ENCODE measurements around the gene FHL3.

FHL3 gene

DNA sequence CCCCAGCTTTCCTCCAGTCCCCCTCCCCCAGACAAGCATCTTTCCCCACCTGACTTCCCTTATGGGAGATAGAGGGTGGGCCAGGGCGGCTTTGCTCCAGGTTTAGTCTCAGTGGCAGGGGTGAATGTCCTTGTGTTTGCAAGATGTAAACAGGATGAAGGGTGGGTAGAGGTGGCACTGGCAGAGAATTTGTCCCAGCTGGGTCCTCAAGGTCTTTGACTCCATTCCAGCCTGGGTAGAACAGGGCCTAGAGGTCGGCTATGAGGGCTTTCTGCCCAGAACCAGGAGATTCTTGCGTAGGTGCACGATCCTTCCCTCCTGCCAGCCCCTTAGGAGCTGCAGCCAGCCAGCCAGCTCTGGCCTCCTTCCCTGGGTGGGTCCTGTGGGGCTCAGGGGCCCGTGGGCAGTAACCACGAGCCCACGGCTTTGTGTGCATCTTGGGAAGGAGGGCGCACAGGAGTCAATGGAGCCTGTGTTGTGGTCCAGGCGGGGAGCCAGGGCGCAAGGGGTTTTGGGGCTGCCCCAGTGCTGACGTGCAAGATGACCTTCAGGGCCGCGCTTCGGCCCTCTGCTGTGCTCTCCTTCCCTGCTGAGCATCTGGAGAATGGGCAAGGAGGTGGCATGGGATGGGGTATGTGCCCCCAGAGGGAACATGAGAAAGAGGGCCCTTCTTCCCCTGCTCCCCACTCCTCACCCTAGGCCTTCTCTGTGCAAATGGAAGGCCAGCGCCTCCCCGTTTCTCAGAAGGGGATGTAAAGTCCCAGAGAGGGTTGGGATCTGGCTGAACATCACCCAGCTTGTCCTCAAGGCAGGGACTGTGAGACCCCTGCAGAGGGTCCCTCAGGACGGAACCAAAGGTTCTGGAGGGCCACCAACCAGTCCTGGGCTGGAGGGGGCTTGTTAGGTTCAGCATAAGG is 25.5 kb upstream of the FHL3 start:
- Histone ChIP-seq H3K27me3 (ENCODE audit: control insufficient read depth in 1 of 2, insufficient read depth in 2 of 2, low read length in 2 of 2) (peaks cover 0 to 4% of the 10 kb centered on the region in 2 donors), H3K36me3 (ENCODE audit: control insufficient read depth in 2 of 2, insufficient read depth in 2 of 2, low read length in 2 of 2) (peaks cover 2 to 4% of the 10 kb centered on the region in 2 donors), H3K9ac (ENCODE audit: low read length in 2 of 2) (peak overlapping the region in 1 of 2 donors; percentile 14), H3K9me3 (ENCODE audit: control insufficient read depth in 2 of 2, low read length in 2 of 2) (no peaks in the 10 kb centered on the region), H3K4me3 (ENCODE audit: low read length in 2 of 2) (no peak overlapping the region), H3K27ac (ENCODE audit: low read length) (no peak overlapping the region), H3K4me1 (ENCODE audit: control insufficient read depth, insufficient read depth, low read length) (peaks cover 22% of the 10 kb centered on the region)

DNA sequence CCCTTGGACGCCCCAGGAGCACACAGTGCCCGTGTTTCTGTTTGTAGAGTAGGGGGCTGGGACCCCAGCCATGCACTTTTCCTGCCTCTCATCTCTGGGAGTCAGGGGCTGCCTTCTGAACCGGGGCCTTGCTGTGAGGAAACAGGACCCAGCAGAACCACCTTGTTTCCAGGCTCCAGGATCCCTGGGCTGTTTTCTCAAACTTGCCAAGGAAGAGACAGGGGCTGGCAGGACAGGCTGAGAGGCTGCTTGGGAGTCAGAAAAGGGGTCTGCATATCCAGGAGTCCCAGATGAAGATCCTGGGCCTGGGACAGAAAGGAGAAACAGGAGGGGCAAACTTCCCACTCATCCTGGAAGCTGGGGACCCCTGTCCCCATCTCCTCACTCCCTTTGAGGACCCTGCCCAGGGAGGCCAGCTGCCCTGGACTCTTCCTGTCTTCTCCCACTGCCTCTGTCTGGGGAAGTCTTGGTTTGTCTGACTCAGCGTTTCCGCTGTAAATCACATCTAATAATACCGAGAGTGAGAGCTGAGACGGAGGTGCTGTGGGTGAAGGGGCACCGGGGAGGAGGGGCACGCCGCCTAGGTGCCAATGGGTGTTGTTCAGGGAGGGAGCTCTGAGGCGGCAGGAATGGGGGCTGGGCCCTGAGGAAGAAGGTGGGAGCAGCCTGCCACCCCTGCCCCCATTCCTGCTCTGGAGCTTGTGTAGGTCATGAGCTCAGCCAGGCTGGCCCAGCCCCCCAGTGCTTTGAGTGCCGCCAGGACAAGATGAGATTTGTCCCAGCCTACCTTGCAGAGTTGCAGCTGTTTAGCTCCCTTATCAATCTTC is 24.6 kb upstream of the FHL3 start:
- Histone ChIP-seq H3K9me3 (ENCODE audit: control insufficient read depth in 2 of 2, low read length in 2 of 2) (no peaks in the 10 kb centered on the region), H3K9ac (ENCODE audit: low read length in 2 of 2) (peak overlapping the region; percentile 14 to 36), H3K4me1 (ENCODE audit: control insufficient read depth, insufficient read depth, low read length) (peaks cover 22% of the 10 kb centered on the region), H3K4me3 (ENCODE audit: low read length in 2 of 2) (peak overlapping the region in 1 of 2 donors; percentile 54), H3K36me3 (ENCODE audit: control insufficient read depth in 2 of 2, insufficient read depth in 2 of 2, low read length in 2 of 2) (peaks cover 12 to 13% of the 10 kb centered on the region in 2 donors), H3K27me3 (ENCODE audit: control insufficient read depth in 1 of 2, insufficient read depth in 2 of 2, low read length in 2 of 2) (peaks cover 0 to 2% of the 10 kb centered on the region in 2 donors), H3K27ac (ENCODE audit: low read length) (no peak overlapping the region)

DNA sequence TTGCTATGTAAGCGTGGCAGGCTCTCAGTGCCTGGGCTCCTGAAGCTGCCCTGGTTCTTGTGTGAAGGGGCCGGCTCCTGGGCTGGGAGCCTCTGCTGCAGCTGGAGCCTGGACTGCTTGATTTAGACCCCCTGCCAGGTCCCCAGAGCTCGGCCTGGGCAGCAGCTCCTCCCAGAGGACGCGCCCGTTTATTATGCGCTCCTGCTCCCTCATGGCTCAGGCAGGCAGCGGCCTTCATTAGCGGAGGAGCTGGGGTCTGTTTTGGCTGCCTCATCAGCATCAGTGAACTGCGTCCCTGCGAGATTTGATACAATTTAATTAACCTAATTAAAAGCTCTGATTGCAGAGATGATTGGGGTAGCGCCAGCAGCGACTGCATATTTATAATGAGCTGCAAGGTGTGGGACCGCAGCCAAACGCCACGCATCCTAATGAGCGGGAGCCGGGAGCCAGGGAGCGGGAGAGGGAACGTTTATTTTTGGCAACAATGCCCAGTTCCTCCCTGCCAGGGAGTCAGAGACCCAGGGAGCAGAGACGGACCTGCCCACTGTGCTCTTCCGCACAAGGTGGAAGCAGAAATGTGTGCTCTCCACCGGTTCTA is 23.9 kb upstream of the FHL3 start:
- peaks cover 22% of the 10 kb centered on the region for H3K4me1 ChIP-seq (ENCODE audit: control insufficient read depth, insufficient read depth, low read length)
- peak overlapping the region; percentile 16 to 54 for H3K4me3 ChIP-seq (ENCODE audit: low read length in 2 of 2)
- H3K27ac ChIP-seq (ENCODE audit: low read length): no peak overlapping the region
- H3K27me3 ChIP-seq (ENCODE audit: control insufficient read depth in 1 of 2, insufficient read depth in 2 of 2, low read length in 2 of 2): no peaks in the 10 kb centered on the region
- H3K9me3 ChIP-seq (ENCODE audit: control insufficient read depth in 2 of 2, low read length in 2 of 2): no peaks in the 10 kb centered on the region
- H3K9ac ChIP-seq (ENCODE audit: low read length in 2 of 2): peak overlapping the region in 1 of 2 donors; percentile 36
- H3K36me3 ChIP-seq (ENCODE audit: control insufficient read depth in 2 of 2, insufficient read depth in 2 of 2, low read length in 2 of 2): peaks cover 14 to 18% of the 10 kb centered on the region in 2 donors

DNA sequence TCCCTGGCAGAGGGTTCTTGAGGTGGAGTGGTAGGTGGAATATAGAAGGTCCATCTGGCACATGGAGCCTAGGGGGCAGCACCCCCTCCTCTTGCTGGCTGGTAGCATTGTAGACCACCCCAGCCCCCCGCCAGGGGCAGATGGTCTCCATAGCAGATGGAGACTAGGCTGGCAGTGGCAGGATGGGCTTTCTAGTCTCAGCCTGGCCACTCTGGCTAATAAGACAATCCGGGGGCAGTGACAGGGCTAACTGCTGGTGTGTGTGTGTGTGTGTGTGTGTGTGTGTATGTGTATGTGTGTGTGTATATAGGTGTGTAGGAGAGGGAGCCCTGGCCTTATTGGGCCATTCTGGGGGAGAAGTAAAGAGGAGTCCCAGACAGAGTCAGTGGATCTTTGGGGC is 23.4 kb upstream of the FHL3 start:
- Histone ChIP-seq H3K9ac (ENCODE audit: low read length in 2 of 2) (no peak overlapping the region), H3K9me3 (ENCODE audit: control insufficient read depth in 2 of 2, low read length in 2 of 2) (no peaks in the 10 kb centered on the region), H3K4me3 (ENCODE audit: low read length in 2 of 2) (peak overlapping the region in 1 of 2 donors; percentile 54), H3K27ac (ENCODE audit: low read length) (no peak overlapping the region), H3K27me3 (ENCODE audit: control insufficient read depth in 1 of 2, insufficient read depth in 2 of 2, low read length in 2 of 2) (no peaks in the 10 kb centered on the region), H3K4me1 (ENCODE audit: control insufficient read depth, insufficient read depth, low read length) (peaks cover 22% of the 10 kb centered on the region), H3K36me3 (ENCODE audit: control insufficient read depth in 2 of 2, insufficient read depth in 2 of 2, low read length in 2 of 2) (peaks cover 17 to 23% of the 10 kb centered on the region in 2 donors)

DNA sequence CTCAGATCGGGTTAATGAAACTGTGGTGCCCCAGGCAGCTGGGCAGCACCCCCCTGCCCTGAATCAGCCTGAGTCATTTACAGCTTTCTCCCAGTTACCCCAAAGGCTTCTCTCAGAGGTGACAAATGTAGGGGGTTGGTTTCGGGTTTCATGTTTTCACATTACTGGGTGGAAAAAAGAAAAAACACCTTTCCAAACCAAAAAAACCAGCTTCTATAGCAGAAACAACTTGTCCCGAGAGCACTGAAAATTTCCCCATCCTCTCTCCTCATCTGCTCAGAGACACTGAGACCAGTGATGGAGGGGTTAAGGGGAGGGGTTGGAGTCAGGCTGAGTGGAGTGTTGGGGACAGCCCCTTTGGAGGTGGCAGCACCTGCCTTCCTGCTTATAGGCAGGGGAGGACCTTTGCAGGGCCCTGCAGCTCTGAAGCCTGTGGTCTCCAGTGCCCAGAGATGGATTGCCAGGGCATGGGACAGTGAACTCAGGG is 22.8 kb upstream of the FHL3 start:
- Histone ChIP-seq H3K4me1 (ENCODE audit: control insufficient read depth, insufficient read depth, low read length) (peaks cover 22% of the 10 kb centered on the region), H3K4me3 (ENCODE audit: low read length in 2 of 2) (no peak overlapping the region), H3K36me3 (ENCODE audit: control insufficient read depth in 2 of 2, insufficient read depth in 2 of 2, low read length in 2 of 2) (peaks cover 22 to 27% of the 10 kb centered on the region in 2 donors), H3K27ac (ENCODE audit: low read length) (no peak overlapping the region), H3K27me3 (ENCODE audit: control insufficient read depth in 1 of 2, insufficient read depth in 2 of 2, low read length in 2 of 2) (no peaks in the 10 kb centered on the region), H3K9ac (ENCODE audit: low read length in 2 of 2) (no peak overlapping the region), H3K9me3 (ENCODE audit: control insufficient read depth in 2 of 2, low read length in 2 of 2) (no peaks in the 10 kb centered on the region)

DNA sequence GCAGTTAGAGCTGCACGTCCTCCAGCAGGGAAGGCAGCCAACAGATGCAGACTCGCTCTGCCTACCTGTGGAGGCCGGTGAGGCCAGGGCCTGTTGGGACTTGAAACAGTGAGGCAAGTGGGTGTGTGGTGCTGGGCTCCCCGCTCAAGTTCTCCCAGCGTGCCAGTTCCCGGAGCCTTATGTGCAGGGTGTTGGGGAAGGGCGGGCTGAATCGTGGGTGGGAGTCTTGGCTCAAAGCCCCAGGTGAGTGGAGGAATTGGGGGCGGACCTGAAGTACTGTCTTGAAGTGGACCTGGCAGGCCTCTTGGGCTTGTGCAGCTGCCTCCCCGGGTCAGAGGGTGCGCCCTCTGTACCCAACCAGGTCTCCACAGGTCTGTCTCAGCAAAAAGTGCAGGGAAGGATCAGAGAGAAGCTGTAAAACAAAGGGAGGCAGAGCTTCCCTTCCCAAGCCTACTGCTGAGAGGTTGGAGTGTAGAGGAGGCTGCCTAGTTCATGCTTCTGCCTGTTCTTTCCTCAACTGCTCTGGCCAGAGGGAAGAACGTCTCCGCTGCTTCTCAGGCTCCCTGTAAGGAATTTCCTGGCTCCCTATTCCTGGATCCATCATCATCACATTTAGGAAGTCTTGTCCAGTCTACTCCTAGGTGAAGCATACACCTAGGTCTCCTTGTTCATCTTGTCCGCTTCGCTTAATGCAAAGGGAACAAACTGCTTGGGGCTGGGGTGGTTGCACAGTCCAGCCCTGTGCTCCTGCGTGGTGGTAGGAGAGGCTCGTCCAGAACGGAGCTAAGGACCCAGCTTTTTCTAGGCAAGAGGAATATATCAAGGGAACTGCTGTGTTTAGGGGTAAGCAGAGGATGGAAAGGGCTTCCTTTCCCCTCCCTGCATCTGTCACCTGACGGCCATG is 22.1 kb upstream of the FHL3 start:
- peaks cover 22% of the 10 kb centered on the region for H3K4me1 ChIP-seq (ENCODE audit: control insufficient read depth, insufficient read depth, low read length)
- H3K4me3 ChIP-seq (ENCODE audit: low read length in 2 of 2): no peak overlapping the region
- H3K36me3 ChIP-seq (ENCODE audit: control insufficient read depth in 2 of 2, insufficient read depth in 2 of 2, low read length in 2 of 2): peaks cover 26 to 34% of the 10 kb centered on the region in 2 donors
- H3K9ac ChIP-seq (ENCODE audit: low read length in 2 of 2): no peak overlapping the region
- no peaks in the 10 kb centered on the region for H3K9me3 ChIP-seq (ENCODE audit: control insufficient read depth in 2 of 2, low read length in 2 of 2)
- H3K27ac ChIP-seq (ENCODE audit: low read length): no peak overlapping the region
- H3K27me3 ChIP-seq (ENCODE audit: control insufficient read depth in 1 of 2, insufficient read depth in 2 of 2, low read length in 2 of 2): no peaks in the 10 kb centered on the region

DNA sequence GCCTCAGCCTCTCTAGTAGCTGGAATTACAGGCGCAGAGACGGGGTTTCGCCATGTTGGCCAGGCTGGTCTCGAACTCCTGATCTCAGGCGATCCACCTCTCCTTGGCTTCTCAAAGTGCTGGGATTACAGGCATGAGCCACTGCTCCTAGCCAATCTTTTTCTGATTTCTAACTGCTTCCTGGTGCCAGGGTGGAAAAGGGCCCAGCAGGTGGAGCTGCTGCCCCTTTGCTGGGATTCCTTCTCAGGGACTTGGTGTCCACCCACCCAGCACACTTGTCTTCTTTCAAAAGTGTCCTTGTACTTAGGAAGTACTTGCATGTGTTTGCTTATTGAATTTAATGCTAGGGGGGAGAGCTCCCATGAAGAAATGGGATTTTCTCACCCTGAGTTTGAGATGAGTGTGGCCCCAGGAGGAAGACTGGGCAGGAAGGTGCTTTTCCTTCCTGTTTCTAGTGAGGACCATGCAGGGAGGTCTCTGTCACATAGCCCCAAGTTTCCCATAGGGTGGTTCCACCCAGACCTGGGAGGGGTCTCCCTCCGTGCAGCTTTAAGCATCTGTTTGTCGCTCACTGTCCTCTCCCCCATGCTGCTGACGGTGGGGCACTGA is 21.4 kb upstream of the FHL3 start:
- Histone ChIP-seq H3K36me3 (ENCODE audit: control insufficient read depth in 2 of 2, insufficient read depth in 2 of 2, low read length in 2 of 2) (peaks cover 29 to 36% of the 10 kb centered on the region in 2 donors), H3K9ac (ENCODE audit: low read length in 2 of 2) (no peak overlapping the region), H3K27me3 (ENCODE audit: control insufficient read depth in 1 of 2, insufficient read depth in 2 of 2, low read length in 2 of 2) (no peaks in the 10 kb centered on the region), H3K4me3 (ENCODE audit: low read length in 2 of 2) (no peak overlapping the region), H3K27ac (ENCODE audit: low read length) (no peak overlapping the region), H3K4me1 (ENCODE audit: control insufficient read depth, insufficient read depth, low read length) (peaks cover 22% of the 10 kb centered on the region), H3K9me3 (ENCODE audit: control insufficient read depth in 2 of 2, low read length in 2 of 2) (no peaks in the 10 kb centered on the region)

DNA sequence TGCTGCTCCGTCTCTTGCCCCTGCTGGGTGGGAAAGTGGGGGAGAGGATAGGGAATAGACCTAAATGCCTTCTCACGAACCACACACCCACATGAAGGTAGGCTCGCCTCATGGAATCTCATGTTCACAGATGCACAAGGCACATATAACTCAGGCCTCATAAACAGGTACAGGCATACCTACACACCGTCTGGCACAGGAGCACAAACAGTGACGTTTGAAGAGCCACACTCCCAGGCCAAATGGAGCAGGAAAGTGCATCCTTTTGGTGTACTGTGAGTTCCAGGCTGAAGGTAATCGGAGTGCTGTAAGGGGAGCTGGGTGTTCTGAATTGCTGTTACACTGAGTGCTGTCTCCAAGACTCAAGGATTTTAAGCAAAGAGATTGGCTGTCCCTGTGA is 20.4 kb upstream of the FHL3 start:
- Histone ChIP-seq H3K4me1 (ENCODE audit: control insufficient read depth, insufficient read depth, low read length) (peaks cover 21% of the 10 kb centered on the region), H3K27ac (ENCODE audit: low read length) (no peak overlapping the region), H3K4me3 (ENCODE audit: low read length in 2 of 2) (no peak overlapping the region), H3K9me3 (ENCODE audit: control insufficient read depth in 2 of 2, low read length in 2 of 2) (no peaks in the 10 kb centered on the region), H3K36me3 (ENCODE audit: control insufficient read depth in 2 of 2, insufficient read depth in 2 of 2, low read length in 2 of 2) (peaks cover 34 to 42% of the 10 kb centered on the region in 2 donors), H3K9ac (ENCODE audit: low read length in 2 of 2) (no peak overlapping the region), H3K27me3 (ENCODE audit: control insufficient read depth in 1 of 2, insufficient read depth in 2 of 2, low read length in 2 of 2) (no peaks in the 10 kb centered on the region)

DNA sequence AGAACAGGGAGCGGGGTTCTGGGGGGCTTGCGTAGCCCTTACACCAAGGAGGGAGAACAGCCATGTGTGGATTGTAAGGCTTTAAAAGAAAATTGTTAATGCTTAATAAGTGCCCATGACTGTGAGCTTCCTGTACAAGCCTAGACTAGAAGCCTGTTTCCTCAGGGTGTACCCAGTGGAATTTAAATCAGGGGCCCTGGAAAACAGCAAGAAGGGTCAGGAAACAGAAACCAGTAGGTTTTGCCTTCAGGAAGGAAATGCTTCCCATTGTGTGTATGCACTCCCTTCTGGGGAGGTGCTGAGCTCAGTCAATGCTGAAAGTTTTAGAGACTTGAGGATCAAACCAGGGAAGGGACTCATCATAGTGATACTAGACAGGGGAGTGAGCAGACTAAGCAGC is 19.9 kb upstream of the FHL3 start:
- Histone ChIP-seq H3K36me3 (ENCODE audit: control insufficient read depth in 2 of 2, insufficient read depth in 2 of 2, low read length in 2 of 2) (peaks cover 37 to 45% of the 10 kb centered on the region in 2 donors), H3K4me1 (ENCODE audit: control insufficient read depth, insufficient read depth, low read length) (peaks cover 17% of the 10 kb centered on the region), H3K27me3 (ENCODE audit: control insufficient read depth in 1 of 2, insufficient read depth in 2 of 2, low read length in 2 of 2) (no peaks in the 10 kb centered on the region), H3K9me3 (ENCODE audit: control insufficient read depth in 2 of 2, low read length in 2 of 2) (no peaks in the 10 kb centered on the region), H3K4me3 (ENCODE audit: low read length in 2 of 2) (no peak overlapping the region), H3K27ac (ENCODE audit: low read length) (no peak overlapping the region), H3K9ac (ENCODE audit: low read length in 2 of 2) (no peak overlapping the region)

All from stomach smooth muscle (tissue), 2 donors.